PC-9 (cell line): ENCODE measurements around the gene MBNL1. TPM values are rescaled to one million over a fixed set of nuclear protein-coding genes. Genes with fewer than 3 reads are reported as not detected.

Experiments
- BruUV-seq: library from RNA; stranded (reverse); fragments of 400-500 nt; replicated peaks from 2 replicates; lab custom pipeline; 2021; lab: Mats Ljungman, UMichigan
- CTCF ChIA-PET: fragments of 300-600 bp; sonication (Branson Sonifier 250); formaldehyde crosslinking; loops from one replicate; lab custom pipeline; 2022; ENCODE audit warnings: antibody characterized with exemption; lab: Charles Lee
- POLR2A ChIA-PET: fragments of 300-600 bp; sonication (Branson Sonifier 250); formaldehyde crosslinking; loops from one replicate; lab custom pipeline; 2022; ENCODE audit warnings: antibody characterized with exemption; ENCODE audit not compliant: unreplicated experiment; lab: Charles Lee
- DNase-seq, 2 experiments: peaks; one replicate each; pipeline versions ENCODE4 v3.0.0 to v3.0.0-alpha.2; 2015 to 2022; ENCODE audit warnings: mixed read lengths in 1 of 2
- H2AFZ ChIP-seq: fragments of 200-600 bp; sonication (generic); 2 replicates; pipeline ENCODE4 v1.8.1; 2017; ENCODE audit warnings: antibody characterized with exemption
- H3F3A ChIP-seq: fragments of 200-600 bp; sonication (generic); 2 replicates; pipeline ENCODE4 v1.8.1; 2017; ENCODE audit warnings: antibody characterized with exemption, mild to moderate bottlenecking, low read depth; ENCODE audit not compliant: insufficient read depth
- H3K27ac ChIP-seq: fragments of 200-600 bp; sonication (generic); 2 replicates; pipeline ENCODE4 v1.6.1; 2016; ENCODE audit warnings: mixed run types
- H3K27me3 ChIP-seq: fragments of 200-600 bp; sonication (generic); 2 replicates; pipeline ENCODE4 v1.6.1; 2016; ENCODE audit warnings: low read depth, mixed run types; ENCODE audit not compliant: insufficient read depth
- H3K36me3 ChIP-seq: fragments of 200-600 bp; sonication (generic); 2 replicates; pipeline ENCODE4 v1.6.1; 2016; ENCODE audit warnings: low read depth, mixed run types
- H3K4me1 ChIP-seq: fragments of 200-600 bp; sonication (generic); replicated peaks from 2 replicates; pipeline ENCODE4 v1.6.1; 2016; ENCODE audit warnings: mixed run types; ENCODE audit not compliant: insufficient read depth
- H3K4me2 ChIP-seq: fragments of 200-600 bp; sonication (generic); 2 replicates; pipeline ENCODE4 v1.6.1; 2017; ENCODE audit warnings: mixed run types
- H3K4me3 ChIP-seq: fragments of 200-600 bp; sonication (generic); 2 replicates; pipeline ENCODE4 v1.6.1; 2016; ENCODE audit warnings: mixed run types
- H3K79me2 ChIP-seq: fragments of 200-600 bp; sonication (generic); 2 replicates; pipeline ENCODE4 v1.6.1; 2017; ENCODE audit warnings: low read depth, mixed run types
- H3K9me2 ChIP-seq: fragments of 200-600 bp; sonication (generic); 2 replicates; pipeline ENCODE4 v1.8.1; 2017; ENCODE audit warnings: mild to moderate bottlenecking; ENCODE audit not compliant: insufficient read depth
- H3K9me3 ChIP-seq: fragments of 200-600 bp; sonication (generic); 2 replicates; pipeline ENCODE4 v1.8.1; 2016; ENCODE audit warnings: low read depth; ENCODE audit not compliant: insufficient read depth
- H4K20me1 ChIP-seq: fragments of 200-600 bp; sonication (generic); 2 replicates; pipeline ENCODE4 v1.8.1; 2017; ENCODE audit not compliant: insufficient read depth
- CTCF ChIP-seq: fragments of 200-600 bp; sonication (generic); conservative IDR thresholded peaks from 2 replicates; pipeline ENCODE4 v1.6.1; 2017; ENCODE audit warnings: mixed run types, antibody characterized with exemption, mild to moderate bottlenecking, moderate library complexity
- EZH2 ChIP-seq: fragments of 200-600 bp; sonication (generic); IDR thresholded peaks from 2 replicates; pipeline ENCODE4 v1.8.0; 2017; ENCODE audit warnings: antibody characterized with exemption, low read depth
- intact Hi-C: fragments of 100-400 bp; cut with micrococcal nuclease; formaldehyde crosslinking; loops from one replicate; pipeline ENCODE4 v1.10.0; 2022; ENCODE audit not compliant: unreplicated experiment
- total RNA-seq: library from RNA; stranded (reverse); gene quantifications from 2 replicates; pipeline ENCODE4 v1.2.3, GENCODE V29; 2021

The MBNL1 gene
- total RNA-seq, 1 experiment from 2014 or later = 176 TPM

- CTCF ChIA-PET = no interaction called here
- no peak for DNase-seq
- H3K36me3 ChIP-seq = no peaks in the 10 kb centered on the region
- peaks cover 7% of the 10 kb centered on the region for H3F3A ChIP-seq
- no peak overlapping the region for H3K27ac ChIP-seq
- no peaks in the 10 kb centered on the region; the same call in 1 of the 2 replicates for H3K9me3 ChIP-seq
- POLR2A ChIA-PET = no interaction called here
- intact Hi-C loops = no loop called here
- H3K9me2 ChIP-seq = no peaks in the 10 kb centered on the region
- H3K79me2 ChIP-seq = no peaks in the 10 kb centered on the region
- no peaks in the 10 kb centered on the region for H4K20me1 ChIP-seq
- H2AFZ ChIP-seq = no peak overlapping the region
- H3K4me3 ChIP-seq = no peak overlapping the region
- no peak overlapping the region for H3K4me2 ChIP-seq
- TF ChIP-seq EZH2 (no peak), CTCF (no peak)
- BruUV-seq = no TSS peak
- no peaks in the 10 kb centered on the region for H3K27me3 ChIP-seq
- peaks cover 26% of the 10 kb centered on the region for H3K4me1 ChIP-seq
Measured at GRCh38 chr3:152256851-152257562, 11.7 kb upstream of the MBNL1 start.

GRCh38 chr3:152257563-152258035 lies 11.1 kb upstream of the MBNL1 start:
- no peak overlapping the region for H3K4me2 ChIP-seq

More at GRCh38 chr3:152257563-152258035, 11.1 kb upstream of the MBNL1 start:
- H2AFZ ChIP-seq = no peak overlapping the region
- no peaks in the 10 kb centered on the region; the same call in 1 of the 2 replicates for H3K9me3 ChIP-seq
- H3K4me1 ChIP-seq = peaks cover 26% of the 10 kb centered on the region
- DNase-seq = no peak
- no peaks in the 10 kb centered on the region for H4K20me1 ChIP-seq
- H3K27ac ChIP-seq = no peak overlapping the region
- ChIA-PET CTCF (no interaction called here), POLR2A (interaction anchor here (0.6 kb wide), 2 partner anchors 71 to 1501 kb away, joined by 3 read pairs; no protein-coding TSS in a partner anchor)
- peaks cover 7% of the 10 kb centered on the region for H3F3A ChIP-seq
- no peak for TF ChIP-seq CTCF
- TF ChIP-seq EZH2 = no peak
- intact Hi-C loops = loop anchor here (1.0 kb wide), 2 partner anchors 9 to 235 kb away; no protein-coding TSS in a partner anchor
- no peaks in the 10 kb centered on the region for H3K79me2 ChIP-seq
- H3K36me3 ChIP-seq = no peaks in the 10 kb centered on the region
- H3K27me3 ChIP-seq = no peaks in the 10 kb centered on the region
- H3K4me3 ChIP-seq = no peak overlapping the region
- BruUV-seq = no TSS peak
- no peaks in the 10 kb centered on the region for H3K9me2 ChIP-seq
